ENCODE data around the gene RBM33.

RBM33 gene

DNA sequence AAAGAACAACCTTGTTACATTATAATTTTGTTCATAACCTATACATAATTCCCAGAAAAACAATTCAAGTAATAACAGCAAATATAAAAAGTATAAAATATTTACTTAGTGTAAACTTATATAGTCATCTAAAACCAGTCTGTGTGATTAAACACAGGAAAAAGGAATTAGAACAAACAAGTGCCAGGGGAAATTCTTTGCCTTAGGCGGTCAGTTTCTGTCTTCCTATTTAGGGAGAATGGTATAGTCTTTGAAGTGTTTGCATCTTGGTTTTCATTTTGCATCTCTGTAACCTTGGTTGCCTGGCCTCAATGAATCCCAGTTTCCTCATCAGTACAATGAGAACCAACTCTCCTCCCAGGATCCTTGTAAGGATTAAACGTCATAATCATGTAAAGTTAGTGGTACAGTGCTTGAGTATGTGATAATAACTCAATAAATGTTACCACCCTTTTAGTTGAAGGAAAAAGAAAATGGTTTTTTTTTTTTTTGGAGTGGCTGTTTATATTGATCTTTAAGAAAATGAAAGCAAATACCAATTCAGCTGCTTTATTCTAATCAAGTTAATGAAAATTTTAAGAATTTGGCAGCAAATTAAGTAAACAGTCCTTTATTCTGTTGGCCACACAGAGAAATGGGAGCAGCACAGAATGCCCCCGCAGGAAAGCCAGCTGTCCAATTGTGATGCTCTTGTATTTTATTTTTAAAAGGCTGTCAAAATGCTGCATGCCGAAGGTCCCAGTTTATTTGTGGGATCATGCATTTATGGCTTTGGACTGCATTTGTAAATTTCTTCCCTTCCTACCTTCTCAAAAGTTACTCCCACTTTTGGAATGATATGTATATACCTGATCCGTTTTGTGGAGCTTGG, 106.0 kb downstream of the RBM33 start:
- no peak for DNase-seq (ENCODE audit: low read depth in 2 of 2)

DNA sequence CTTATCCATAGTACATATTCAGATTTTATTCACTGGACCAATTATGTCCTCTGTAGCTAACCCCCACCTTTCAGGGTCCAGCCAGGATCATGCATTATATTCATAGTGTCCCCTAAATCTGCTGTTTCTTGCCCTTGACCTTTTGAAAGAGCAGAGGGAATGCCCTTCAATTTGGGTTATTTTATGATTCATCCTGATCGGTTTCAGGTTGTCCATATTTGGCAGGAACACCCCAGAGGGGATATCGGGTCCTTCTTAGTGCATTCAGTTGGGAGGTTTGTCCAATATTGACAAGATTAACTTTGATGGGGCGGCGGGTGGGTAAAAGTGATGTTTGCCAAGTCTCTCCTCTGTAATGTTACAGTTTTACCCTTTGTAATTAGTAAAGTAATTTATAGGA, 106.9 kb downstream of the RBM33 start:
- DNase-seq (ENCODE audit: low read depth in 2 of 2), result no peak

DNA sequence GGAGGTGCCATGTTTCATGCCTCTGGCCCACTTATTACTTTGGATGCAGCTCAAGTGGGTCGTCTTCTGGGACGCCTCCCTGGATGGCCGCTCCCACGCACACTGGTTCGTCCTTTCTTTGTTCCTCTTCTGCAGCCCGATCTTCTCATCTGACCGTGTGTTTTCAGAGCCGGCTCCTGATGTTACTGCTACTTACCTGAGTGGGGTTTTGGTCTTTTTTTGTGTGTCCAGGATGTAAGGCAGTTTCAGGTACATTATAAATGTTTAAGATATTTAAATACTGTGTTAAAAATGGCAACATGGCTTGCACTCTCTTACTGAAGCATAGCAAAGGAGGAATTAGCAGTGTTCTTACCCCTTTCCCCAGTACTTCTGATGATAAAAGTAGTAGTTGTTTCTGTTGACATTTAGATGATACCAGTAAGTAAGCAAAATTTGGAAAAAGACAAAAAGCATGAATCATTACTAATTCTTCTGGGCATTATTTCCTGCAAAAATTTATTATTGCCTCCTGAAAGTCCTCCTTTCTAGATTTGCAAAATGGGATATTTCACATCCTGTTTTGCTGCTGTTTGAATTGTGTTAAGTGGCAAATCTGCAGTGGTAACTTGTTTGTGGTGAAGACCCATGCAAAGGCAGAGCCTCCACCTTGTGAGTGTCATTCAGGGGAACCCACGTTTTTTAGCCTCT, 108.4 kb downstream of the RBM33 start:
- no peak for DNase-seq (ENCODE audit: low read depth in 2 of 2)

DNA sequence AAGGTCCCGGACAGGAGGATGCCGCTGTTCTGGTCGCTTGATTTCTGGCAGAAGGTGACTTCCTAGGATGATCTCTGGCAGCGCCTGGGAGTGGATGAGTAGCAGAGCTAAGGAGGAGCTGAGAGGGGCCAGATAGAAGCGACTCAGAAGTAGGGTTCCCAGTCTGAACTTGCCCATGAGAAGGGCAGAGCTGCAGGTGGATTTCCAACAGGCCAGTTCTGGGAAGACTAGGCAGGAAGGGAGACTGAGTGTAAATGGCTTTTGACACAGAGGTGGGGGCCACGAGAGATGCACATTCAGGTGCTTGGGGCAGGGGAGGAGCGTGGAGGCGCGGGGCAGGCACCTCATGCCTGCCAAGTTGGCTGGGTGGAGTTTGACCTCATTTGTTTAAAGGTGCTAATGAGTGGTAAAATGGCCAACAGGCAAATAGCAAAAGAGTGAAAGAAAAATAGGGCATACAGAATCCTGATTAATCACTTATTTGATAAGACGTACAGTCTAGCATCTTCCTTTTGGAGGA, 109.0 kb downstream of the RBM33 start:
- DNase-seq (ENCODE audit: low read depth in 2 of 2), result no peak

DNA sequence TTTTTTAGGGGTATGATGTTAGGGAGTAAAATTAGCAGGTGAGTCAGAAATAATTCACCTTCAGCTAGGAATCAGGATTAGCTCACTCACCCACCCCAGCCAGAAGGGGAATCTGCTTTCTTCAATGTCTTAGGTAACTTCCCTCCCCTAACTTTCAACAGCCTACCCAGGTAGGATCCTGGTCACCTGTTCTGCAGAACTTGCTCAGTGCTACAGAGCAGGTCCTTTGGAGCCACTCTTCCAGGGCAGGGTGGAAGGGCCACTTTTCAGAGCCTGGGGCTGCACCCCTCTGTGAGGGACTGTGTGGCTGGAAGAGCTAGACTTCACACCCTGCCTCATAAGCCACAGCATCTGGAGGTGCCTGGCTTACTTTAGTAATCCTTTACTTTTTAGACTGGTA, 109.7 kb downstream of the RBM33 start:
- DNase-seq (ENCODE audit: low read depth in 2 of 2), result no peak

DNA sequence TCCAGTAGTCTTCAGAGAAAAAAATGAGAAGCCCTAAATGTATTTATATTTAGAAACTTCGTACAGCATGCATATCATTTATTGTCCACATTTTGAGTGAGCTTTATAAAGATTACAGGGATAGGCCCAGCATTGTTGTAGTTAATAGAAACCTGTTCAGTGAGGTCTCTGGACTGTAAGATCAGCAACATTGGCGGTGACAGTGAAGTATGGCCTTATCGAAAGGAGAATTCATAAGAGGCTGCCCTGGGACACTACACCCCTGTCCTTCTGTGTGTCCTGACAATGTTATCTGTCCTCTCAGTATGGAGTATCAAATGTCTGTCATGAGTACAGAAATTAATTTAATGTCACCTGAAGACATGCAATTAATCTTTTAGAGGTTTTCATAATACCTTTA, 110.6 kb downstream of the RBM33 start:
- no peak for DNase-seq (ENCODE audit: low read depth in 2 of 2)

DNA sequence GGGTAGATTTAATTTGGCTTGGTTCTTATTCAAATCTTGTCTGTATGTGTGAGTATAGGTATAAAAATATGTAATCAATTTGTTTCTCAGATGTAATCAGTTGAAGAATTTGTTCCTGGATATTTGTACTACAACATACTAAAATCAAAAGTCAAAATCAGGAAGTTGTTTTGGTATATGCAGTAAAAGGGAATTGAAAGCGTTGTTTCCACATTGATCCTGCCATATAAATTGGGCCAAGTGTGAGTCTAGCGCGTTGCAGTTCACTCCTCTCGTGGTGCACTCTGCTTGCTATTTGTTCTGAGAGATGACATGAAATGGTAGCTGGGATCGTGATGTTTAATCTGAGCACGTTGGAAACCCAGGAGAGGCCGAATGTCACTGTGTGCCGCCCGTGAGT, 111.9 kb downstream of the RBM33 start:
- DNase-seq (ENCODE audit: low read depth in 2 of 2), result no peak

DNA sequence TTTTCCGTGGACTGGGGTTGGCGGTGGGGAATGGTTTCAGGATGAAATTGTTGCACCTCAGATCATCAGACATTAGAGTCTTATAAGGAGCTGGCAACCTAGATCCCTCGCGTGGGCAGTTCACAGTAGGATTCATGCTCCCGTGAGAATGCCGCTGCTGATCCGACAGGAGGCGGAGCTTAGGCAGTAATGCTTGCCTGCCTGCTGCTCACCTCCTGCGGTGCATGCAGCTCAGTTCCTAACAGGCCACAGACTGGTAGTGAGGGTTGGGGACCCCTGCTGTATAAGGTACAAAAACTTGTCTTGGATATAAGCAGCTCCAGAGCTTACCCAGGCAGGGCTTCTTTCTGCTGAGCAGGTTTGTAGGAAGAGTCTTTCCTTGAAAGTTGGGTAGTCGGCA, 113.9 kb downstream of the RBM33 start:
- DNase-seq (ENCODE audit: low read depth in 2 of 2), result no peak

DNA sequence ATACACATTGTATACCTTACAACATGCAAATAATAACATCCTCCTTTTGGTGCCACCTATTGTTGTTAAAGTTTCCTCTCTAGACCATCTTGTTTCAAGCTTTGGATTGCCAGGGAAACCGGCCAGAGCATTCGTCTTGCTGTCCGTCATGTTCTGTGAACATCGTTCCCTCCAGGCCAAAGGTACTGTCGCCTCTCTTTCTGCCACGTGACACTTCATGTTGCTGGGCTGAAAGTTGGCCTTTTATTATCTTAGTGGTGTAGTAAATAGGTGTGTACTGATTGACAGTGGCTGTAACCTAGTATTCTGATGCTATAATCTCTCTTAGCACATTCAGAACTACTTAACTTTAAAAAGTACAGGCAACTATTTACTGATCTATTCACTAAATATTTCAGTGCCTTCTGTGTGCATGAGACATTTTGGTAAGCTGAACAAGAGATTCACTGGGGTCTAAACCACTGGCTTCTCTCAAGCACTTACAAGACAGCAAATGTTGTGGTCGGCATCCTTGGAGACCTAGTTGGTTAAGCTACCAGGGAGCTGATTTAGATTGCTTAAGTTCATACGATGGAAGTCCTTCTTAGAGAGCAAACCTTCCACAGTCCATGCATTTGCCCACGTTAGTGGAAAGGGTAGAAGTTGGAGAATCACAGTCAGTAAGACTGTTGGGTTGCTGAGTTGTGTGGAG, 115.4 kb downstream of the RBM33 start:
- DNase-seq (ENCODE audit: low read depth in 2 of 2), result no peak

DNA sequence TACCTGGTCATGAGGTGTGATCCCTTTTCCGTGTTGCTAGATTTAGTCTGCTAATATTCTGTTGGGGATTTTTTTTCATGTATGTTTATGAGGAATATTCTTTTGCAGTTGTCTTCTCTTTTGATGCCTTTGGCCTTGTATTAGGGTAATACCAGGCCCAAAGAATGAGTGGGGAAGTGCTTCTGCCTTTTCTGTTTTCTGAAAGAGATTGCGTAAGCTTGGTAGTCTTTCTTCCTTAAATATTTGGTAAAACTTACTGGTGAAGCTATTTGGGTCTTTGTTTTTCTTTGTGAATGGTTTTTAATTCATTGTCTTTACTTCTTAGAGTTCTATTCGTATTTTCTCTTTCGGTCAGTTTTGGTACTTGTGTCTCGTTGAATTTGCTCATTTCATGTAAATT, 116.7 kb downstream of the RBM33 start:
- DNase-seq (ENCODE audit: low read depth in 2 of 2), result no peak

DNA sequence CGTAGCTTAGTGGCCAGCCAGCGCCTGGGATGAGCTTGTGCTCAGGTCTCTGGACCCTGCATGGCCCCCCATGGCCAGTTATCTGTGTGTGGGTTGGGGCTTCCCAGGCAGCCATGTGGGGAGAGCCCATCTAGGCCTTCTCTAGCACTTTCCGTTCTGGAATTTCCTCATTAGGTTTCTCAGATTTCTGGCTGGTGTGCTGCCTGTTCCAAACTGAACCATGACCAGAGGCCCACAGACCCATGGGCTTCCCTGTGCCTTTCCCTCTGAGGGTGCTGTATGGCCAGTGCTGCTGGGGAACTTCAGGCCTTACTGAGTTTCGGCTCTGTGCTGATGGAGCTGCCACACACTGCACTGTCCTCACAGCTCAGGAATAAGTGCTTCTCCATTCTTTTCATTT, 117.6 kb downstream of the RBM33 start:
- DNase-seq (ENCODE audit: low read depth in 2 of 2), result no peak

DNA sequence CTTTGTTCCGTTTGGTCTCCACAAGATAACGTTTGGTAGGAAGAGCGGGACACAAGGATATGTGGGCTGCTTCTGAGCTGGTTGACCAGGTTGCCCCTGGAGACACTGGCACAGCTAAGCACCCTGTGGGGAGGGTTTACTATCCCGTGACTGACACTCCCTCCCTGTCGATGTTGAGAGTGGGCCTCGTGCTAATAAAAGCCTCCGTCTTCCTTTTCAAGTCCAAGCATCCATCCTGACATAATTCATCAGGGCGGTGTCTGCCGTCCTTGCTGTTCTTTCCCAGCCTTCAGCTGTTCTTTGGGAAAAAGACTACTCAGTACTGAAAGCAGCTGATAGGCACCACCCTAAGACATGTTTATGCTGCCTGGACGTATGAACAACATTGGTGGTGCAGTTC, 118.2 kb downstream of the RBM33 start:
- DNase-seq (ENCODE audit: low read depth in 2 of 2), result no peak

DNA sequence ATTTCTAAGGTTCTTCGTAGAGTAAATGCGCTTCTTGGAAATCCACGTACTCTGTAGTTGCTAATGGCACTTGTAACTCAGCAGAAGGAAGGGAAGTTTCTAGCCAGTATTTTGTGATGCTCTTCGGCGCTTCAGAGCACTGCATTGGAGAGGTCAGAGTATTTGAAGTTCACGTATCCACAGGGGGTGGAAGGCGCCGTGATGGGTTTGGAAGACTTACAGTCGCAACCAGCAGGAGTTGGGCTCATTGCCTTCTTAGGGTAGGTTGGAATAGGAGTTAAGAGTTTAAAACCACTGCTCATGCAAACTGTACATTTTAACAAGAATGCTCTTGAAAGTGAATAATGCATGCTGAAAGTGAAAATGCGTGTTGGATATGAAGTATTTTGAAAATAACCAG, 118.7 kb downstream of the RBM33 start:
- DNase-seq (ENCODE audit: low read depth in 2 of 2), result no peak

DNA sequence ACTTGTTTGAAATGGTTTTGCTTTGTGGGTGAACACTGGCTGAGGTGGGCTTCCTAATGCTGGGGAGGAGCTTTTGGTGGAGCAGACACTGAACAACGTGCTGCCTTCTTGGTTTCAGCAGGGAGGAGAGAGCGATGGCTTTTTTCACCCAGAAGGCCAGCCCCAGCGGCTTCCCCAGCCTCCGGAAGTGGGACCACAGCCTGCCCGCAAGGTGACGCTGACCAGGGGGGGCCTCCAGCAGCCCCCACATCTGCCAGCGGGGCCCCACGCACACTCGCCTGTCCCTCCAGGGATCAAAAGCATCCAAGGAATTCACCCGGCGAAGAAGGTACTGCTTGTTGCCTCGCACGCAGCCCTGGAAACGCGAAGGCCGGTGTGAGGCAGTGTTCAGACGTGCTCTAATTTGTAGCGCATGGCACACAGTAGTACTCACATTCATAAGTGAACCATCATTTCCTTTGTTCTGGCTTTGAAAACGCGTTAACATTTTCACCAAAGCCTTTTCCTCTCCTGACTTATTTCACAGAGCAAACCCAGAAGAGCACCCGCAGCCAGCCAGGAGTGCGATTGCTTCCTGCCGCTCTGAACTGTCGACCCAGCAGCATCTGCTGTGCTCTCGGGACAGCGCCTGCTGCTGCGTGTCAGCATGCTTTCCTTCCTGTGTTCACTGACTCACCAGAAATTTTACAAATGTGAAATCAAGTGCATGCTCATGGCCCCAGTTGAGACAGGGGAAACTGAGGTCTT, 119.4 kb downstream of the RBM33 start:
- DNase-seq (ENCODE audit: low read depth in 2 of 2), result peak; percentile 34 to 55

DNA sequence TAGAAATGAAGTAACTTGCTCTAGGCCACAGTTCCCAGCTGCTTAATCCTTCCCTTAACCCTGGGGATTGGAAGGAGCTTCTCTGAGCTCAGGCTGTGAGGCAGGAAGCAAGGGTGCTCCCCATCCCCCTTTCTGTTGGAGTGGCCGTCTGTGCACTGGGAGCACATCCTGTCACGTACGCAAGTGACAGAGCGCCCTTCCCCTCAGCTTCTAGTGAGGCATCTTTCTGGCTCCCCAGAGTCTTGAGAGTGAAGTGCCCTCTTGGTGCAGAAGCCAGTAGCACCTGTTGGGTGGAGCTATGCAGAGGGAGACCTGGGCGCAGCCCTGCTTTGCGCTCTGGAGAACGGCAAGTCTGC, 120.0 kb downstream of the RBM33 start:
- peak; percentile 16 to 18 for DNase-seq (ENCODE audit: low read depth in 2 of 2)

DNA sequence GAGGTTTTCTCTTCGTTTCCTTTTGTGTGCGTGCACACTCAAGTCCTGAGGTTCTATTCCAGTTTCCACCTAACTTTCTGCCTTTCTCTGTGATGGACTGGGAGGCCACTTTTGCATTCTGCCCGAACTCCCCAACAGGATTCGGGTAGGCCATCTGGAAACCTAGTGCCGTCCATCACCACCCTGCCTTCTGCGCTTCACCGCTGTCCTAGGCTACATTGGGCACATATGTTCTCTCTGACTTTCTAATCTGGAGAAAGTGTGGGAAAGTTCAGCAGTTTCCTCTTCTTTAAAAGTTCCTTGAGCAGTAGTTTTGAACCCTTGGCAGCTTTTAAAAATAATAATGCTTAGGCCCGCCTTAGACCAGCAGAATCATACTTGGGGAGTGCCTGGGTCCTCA, 121.0 kb downstream of the RBM33 start:
- DNase-seq (ENCODE audit: low read depth in 2 of 2), result no peak

DNA sequence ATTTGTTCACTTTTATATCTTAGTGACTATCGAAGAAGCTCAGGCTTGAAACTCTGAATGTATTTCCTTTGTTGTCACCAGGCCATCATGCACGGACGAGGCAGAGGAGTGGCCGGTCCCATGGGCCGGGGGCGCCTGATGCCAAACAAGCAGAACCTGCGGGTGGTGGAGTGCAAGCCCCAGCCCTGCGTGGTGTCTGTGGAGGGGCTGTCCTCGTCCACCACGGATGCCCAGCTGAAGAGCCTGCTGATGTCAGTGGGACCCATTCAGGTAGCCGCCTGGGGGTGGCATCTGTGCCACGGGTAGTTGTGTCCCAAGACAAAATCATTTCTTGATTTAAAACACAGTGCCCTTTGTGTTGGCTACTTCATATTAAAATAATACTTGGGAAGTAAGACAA, 121.9 kb downstream of the RBM33 start:
- DNase-seq (ENCODE audit: low read depth in 2 of 2), result no peak

DNA sequence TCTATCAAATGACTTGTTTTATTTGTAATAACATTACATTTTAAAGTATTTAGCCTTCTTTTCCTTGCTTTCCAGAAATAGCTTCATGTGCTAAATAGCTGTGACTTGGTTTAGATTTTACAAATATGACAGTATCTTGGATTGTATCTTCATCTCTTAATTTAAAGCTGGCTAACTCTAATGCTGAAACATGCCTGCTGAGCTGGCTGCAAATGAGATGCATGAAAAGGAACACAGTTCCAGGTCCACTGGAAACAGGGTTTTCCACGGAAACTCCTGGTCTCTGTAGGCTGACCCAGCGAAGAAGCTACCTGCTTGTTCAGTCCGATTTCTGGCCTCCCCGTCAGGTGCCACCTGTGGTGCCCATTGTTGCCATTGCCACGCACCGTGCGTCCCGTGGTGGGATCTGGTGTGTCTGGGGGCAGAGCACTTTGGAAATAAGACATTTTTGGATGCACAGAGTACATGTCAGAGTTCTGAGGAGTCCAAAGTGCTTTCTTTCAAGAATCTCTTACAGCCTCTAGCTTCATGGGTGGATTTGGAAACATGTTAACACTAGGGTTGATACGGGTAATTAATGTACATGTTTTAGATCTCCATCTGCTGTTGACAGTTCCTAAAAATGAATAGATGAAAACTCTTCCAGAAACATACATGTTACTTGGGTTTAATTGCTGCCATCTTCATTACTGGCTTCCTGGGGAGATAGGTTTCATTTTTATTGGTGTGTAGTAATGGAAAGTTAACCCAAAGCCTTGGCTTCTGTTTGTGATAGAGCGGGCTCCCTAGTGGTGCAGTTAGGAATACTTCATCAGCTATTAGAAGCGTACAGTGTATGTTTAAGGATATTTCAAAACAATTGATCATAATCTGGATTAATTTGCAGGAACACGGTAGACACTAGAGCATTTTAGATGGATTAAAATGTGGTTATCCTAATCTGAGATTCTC, 122.8 kb downstream of the RBM33 start:
- no peak for DNase-seq (ENCODE audit: low read depth in 2 of 2)

DNA sequence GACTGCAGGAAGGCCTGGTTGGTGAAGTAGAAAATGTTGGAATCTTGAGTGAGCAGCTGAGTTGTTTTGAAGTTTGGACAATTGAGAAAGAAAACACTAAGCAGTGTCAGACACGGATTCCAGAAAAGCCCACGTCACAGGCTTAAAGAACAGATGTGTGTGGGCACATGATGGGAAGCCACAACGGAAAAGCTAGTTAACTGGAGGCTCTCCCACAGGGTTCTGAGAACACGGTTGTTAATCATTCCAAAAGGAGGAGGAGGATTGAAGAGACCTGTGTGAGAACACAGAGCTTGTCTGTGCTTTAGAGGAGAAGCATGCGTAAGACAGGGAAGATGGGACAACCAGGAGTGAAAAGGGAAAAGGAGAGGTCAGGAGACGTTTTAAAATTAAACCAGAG, 125.2 kb downstream of the RBM33 start:
- no peak for DNase-seq (ENCODE audit: low read depth in 2 of 2)

DNA sequence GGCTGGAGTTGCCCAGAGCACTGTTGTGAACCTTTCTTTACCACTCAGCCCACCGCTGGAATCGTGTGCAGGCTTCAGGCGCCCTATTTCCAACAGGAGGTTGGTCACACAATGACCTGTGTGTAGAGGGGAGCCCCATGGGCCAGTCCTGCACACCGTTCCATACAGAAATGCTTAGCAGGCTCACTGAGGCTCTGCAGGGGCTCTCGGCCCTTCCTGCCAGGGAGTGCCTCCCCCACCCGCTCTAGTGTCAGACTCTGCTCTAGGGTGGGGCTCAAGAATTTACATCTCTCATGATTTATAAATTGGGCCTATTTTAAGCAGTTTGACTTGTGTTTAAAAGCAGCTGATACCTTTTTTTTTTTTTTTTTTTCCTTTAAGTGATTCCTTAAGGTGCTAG, 125.8 kb downstream of the RBM33 start:
- no peak for DNase-seq (ENCODE audit: low read depth in 2 of 2)

DNA sequence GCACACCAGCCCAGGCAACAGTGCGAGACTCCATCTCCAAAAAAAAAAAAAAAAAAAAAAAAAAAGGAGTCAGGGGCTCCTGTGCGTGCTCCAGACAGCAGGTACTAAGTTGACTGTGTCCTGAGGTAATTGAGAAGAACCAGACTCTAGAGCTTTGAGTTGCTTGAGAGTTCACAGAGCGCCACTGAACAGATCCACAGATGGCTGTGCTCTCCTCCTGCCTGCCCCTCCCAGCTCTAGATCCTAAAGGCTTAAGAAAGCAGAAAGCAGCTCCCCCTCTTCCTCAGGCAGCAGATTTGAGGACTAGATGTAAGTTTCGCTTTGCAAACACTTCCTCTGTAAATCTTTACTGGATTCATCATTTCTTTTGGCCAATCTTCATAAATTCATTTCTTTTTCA, 129.1 kb downstream of the RBM33 start:
- no peak for DNase-seq (ENCODE audit: low read depth in 2 of 2)

Data from stimulated activated CD8-positive, alpha-beta memory T cell treated with anti-CD3 and anti-CD28 coated beads, Interleukin-2, amount 100 ng/mL, for 48 hours (primary cell).